ENCODE measurements around the gene SRRM5. TPM values are rescaled to one million over a fixed set of nuclear protein-coding genes. Genes with fewer than 3 reads are reported as not detected.
A peak's percentile ranks its signal among the peaks of the same experiment; 100 is the strongest.

The SRRM5 gene
- total RNA-seq, 4 donors from 2014 or later = 1.4 TPM; not detected in 3

- Histone ChIP-seq H3K27me3 (no peaks in the 10 kb centered on the region), H3K9me3 (no peaks in the 10 kb centered on the region), H3K36me3 (peaks cover 19% of the 10 kb centered on the region), H3K4me1 (peaks cover 11% of the 10 kb centered on the region), H3K27ac (no peak overlapping the region), H3K4me3 (no peak overlapping the region)
- no peak for TF ChIP-seq EP300 (IDR thresholded peaks at IDR 0.05)
- TF ChIP-seq POLR2AphosphoS5 (IDR thresholded peaks at IDR 0.05) = no peak
- no peak for TF ChIP-seq POLR2A (IDR thresholded peaks at IDR 0.05)
- no peak for TF ChIP-seq CTCF (IDR thresholded peaks at IDR 0.05)
- DNase-seq (ENCODE audit: low spot score in 2 of 2) = no peak
- WGBS = 70% methylated on average over 9 of the region's 9 CpGs
Observed at GRCh38 chr19:43564800-43565199, 47.1 kb upstream of the SRRM5 start.

GRCh38 chr19:43569657-43570056, 42.2 kb upstream of the SRRM5 start:
- no peak for DNase-seq (ENCODE audit: low spot score in 2 of 2)
- peaks cover 6% of the 10 kb centered on the region for H3K4me1 ChIP-seq
- H3K27ac ChIP-seq = no peak overlapping the region
- WGBS = 78% methylated on average over 5 of the region's 5 CpGs
- no peak for TF ChIP-seq POLR2AphosphoS5 (IDR thresholded peaks at IDR 0.05)
- TF ChIP-seq POLR2A (IDR thresholded peaks at IDR 0.05) = no peak
- H3K36me3 ChIP-seq = peaks cover 9% of the 10 kb centered on the region
- no peaks in the 10 kb centered on the region for H3K27me3 ChIP-seq
- no peaks in the 10 kb centered on the region for H3K9me3 ChIP-seq
- H3K4me3 ChIP-seq = no peak overlapping the region

GRCh38 chr19:43570174-43570791, 41.6 kb upstream of the SRRM5 start:
- Histone ChIP-seq H3K4me1 (peaks cover 11% of the 10 kb centered on the region), H3K27ac (no peak overlapping the region), H3K9me3 (no peaks in the 10 kb centered on the region), H3K36me3 (peaks cover 9% of the 10 kb centered on the region), H3K4me3 (no peak overlapping the region), H3K27me3 (no peaks in the 10 kb centered on the region)
- WGBS = 88% methylated on average over 5 of the region's 5 CpGs
- no peak for DNase-seq (ENCODE audit: low spot score in 2 of 2)
- TF ChIP-seq EP300 (IDR thresholded peaks at IDR 0.05) (no peak), POLR2AphosphoS5 (IDR thresholded peaks at IDR 0.05) (no peak), POLR2A (IDR thresholded peaks at IDR 0.05) (no peak), CTCF (IDR thresholded peaks at IDR 0.05) (no peak)

- no peaks in the 10 kb centered on the region for H3K27me3 ChIP-seq
- no peak overlapping the region for H3K4me3 ChIP-seq
- H3K4me1 ChIP-seq = peaks cover 22% of the 10 kb centered on the region
- TF ChIP-seq POLR2AphosphoS5 (IDR thresholded peaks at IDR 0.05) (no peak), POLR2A (IDR thresholded peaks at IDR 0.05) (no peak), EP300 (IDR thresholded peaks at IDR 0.05) (no peak)
- 83% methylated on average over 3 of the region's 3 CpGs for WGBS
- H3K9me3 ChIP-seq = no peaks in the 10 kb centered on the region
- no peak for DNase-seq (ENCODE audit: low spot score in 2 of 2)
- H3K36me3 ChIP-seq = peaks cover 9% of the 10 kb centered on the region
- no peak overlapping the region for H3K27ac ChIP-seq
Observed at GRCh38 chr19:43572171-43572588, 39.7 kb upstream of the SRRM5 start.

GRCh38 chr19:43574424-43575155, 37.3 kb upstream of the SRRM5 start:
- H3K9me3 ChIP-seq = no peaks in the 10 kb centered on the region
- peak overlapping the region; percentile 88 for H3K4me3 ChIP-seq
- peaks cover 22% of the 10 kb centered on the region for H3K4me1 ChIP-seq
- peak overlapping the region; percentile 80 for H3K27ac ChIP-seq
- WGBS = 29% methylated on average over 11 of the region's 12 CpGs
- TF ChIP-seq POLR2AphosphoS5 (IDR thresholded peaks at IDR 0.05) (no peak), EP300 (IDR thresholded peaks at IDR 0.05) (no peak), CTCF (IDR thresholded peaks at IDR 0.05) (no peak), POLR2A (IDR thresholded peaks at IDR 0.05) (no peak)
- peaks cover 9% of the 10 kb centered on the region for H3K36me3 ChIP-seq
- no peaks in the 10 kb centered on the region for H3K27me3 ChIP-seq
- no peak for DNase-seq (ENCODE audit: low spot score in 2 of 2)

- peaks cover 22% of the 10 kb centered on the region for H3K4me1 ChIP-seq
- H3K36me3 ChIP-seq = peaks cover 9% of the 10 kb centered on the region
- DNase-seq (ENCODE audit: low spot score in 2 of 2) = peak; percentile 98
- H3K27ac ChIP-seq = peak within 1 kb of the TSS; percentile 80
- H3K27me3 ChIP-seq = no peaks in the 10 kb centered on the region
- H3K9me3 ChIP-seq = no peaks in the 10 kb centered on the region
- H3K4me3 ChIP-seq = peak within 1 kb of the TSS; percentile 88
- no peak for TF ChIP-seq CTCF (IDR thresholded peaks at IDR 0.05)
- TF ChIP-seq POLR2A (IDR thresholded peaks at IDR 0.05) = peak in 1 of 2 donors; percentile 28
- 0% methylated on average over 27 of the region's 51 CpGs for WGBS
Observed at GRCh38 chr19:43575156-43575950, 36.5 kb upstream of the SRRM5 start, which contains the start of the genes PINLYP and XRCC1. Gene PINLYP (plus strand): TSS chr19:43575801. CDS start chr19:43577192, 1,391 bp downstream. Gene XRCC1 (minus strand): TSS chr19:43575527. CDS start chr19:43575458, 69 bp downstream.
